GM21360 (cell line): Measurements from ENCODE around the gene DNAH7.
A peak's percentile ranks its signal among the peaks of the same experiment; 100 is the strongest.
"Not testable (repeated sequence)": the region's sequence is repeated elsewhere in the genome, so short reads cannot be mapped to it uniquely, and the experiment has no call there.

ENCODE experiments used
- ATAC-seq: cut with Tn5 transposase; IDR thresholded peaks from one replicate; pipeline ENCODE4 v1.9.1; 2021; ENCODE audit warnings: mild to moderate bottlenecking, moderate library complexity; ENCODE audit not compliant: unreplicated experiment

The DNAH7 gene

DNA sequence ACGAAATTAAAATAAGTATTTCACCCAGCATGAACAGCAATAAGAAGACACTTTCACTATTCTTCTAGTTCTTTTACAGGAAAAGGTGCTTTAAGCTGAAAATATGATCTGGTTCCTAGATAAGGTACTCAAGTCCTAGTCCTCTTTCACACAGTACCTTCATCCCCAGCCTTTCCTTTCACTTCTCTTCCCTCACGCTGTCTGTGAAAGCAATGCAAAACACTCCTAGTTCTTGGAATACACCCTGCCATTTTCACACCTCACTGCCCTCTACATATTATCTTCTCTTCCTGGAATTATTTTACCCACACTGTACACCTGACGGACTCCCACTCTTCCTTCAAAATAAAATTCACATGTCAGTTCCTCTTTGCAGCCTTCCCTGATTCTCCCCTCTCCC, 82.9 kb downstream of the DNAH7 start:
- ATAC-seq: no peak

DNA sequence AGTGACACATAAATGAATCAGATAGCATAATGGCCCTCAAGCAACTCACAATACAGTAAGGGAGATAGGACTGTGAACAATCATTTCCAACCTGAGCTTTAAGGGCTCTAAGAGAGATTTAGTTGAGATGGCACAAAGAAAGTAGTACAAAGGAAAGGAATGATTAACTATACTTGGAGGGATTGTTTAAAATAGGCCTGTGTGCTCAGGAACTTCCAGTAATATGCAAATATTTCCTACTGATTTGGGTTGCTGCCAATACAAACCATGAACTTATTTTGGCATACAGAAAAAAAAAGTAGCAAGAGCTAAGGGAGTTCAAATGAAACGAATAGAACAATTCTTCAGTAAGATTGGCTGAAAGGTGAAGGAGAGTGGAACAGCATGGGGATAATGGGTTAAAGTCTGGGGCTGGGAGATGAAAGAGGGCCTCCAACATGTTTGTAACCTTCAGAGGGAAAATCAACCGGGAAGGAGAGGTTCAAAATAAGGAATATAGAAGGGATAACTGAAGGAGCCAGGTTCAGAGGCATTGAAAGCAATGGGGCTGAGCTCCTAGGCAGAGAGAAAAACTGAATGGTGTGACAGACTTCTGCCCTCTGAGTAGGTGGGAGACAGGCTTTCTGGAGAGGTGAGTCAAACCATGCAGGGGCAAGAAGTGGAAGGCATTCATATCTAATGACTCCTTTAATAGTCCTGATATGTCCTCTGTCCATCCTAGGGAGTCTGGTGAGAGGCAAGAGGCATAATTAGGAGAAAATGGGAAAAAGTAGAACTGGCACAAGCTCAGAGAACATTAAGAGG, 83.5 kb downstream of the DNAH7 start:
- ATAC-seq: no peak

DNA sequence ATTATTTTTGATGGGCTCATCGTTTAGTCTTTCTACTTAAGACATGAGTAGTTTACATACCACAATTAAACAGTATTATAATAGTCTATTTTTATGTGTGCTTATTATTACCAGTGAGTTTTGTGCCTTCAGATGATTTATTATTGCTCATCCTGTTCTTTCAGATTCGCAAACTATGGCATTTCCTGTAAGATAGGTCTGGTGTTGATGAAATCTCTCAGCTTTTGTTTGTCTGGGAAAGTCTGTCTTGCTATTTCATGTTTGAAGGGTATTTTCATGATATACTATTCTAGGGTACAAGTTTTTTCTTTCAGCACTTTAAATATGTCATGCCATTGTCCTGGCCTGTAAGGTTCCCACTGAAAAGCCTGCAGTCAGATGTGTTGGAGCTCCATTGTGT, 101.3 kb downstream of the DNAH7 start:
- no peak for ATAC-seq

DNA sequence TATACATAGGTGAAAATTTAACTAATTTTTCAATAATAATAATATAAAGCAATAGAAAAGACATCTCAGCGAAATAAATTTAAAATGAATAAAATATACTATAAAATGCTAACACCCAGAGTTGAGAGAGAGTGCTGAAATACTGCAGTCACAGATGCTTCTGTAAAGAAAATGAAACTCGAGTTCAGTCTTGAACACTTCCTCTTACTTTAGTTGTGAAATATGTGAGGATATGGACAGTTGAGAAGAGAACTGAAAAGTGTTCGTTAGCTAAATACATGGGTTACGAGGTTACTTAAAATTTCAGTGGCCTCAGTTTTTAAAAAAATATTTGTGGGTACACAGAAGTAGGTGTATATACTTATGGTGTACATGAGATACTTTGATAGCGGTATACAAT, 106.8 kb downstream of the DNAH7 start:
- ATAC-seq: peak; percentile 99

- no peak for ATAC-seq
Measured at GRCh38 chr2:195959341-195959740, 109.3 kb downstream of the DNAH7 start.

- ATAC-seq: no peak
Measured at GRCh38 chr2:195956725-195957124, 111.9 kb downstream of the DNAH7 start.

GRCh38 chr2:195945056-195945455, 123.6 kb downstream of the DNAH7 start:
- no peak for ATAC-seq

DNA sequence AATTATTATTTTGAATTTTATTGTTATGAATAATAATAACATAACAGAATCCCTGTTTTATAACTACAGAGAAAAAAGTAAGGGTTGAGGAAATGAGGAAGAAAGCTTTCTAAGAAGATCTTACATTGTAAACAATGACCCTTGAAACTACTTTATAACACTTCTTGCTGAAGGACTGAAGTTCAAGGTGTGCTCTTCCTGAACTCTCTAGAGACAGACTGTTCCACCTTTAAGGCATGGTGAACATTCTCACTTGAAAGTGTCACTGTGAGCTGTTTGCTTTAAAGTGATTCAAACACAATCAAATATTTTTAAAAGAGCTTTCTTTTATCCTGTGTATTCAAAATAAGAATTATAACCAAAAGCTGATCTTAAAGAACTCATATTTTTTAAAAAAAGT, 131.5 kb downstream of the DNAH7 start:
- ATAC-seq: no peak

DNA sequence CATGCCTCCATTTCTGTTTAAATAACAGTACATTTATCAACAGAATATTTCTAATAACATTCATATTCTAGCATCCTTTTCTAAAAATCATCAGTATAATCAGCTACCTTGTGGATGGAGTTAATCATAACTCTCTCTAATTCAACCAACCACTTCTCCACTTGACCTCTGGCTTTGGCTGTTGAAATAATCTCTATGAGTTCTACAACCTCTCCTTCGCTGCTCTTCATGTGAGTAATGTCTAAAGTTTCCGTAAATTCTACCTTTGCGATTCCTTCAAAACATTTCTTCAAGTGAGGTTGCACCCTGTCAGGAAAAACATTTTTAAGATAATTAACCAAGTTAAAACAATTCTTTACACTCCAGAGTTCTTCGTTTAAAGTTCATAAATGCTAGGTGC, 134.2 kb downstream of the DNAH7 start:
- no peak for ATAC-seq

- ATAC-seq: no peak
Measured at GRCh38 chr2:195929531-195929930, 139.1 kb downstream of the DNAH7 start.

DNA sequence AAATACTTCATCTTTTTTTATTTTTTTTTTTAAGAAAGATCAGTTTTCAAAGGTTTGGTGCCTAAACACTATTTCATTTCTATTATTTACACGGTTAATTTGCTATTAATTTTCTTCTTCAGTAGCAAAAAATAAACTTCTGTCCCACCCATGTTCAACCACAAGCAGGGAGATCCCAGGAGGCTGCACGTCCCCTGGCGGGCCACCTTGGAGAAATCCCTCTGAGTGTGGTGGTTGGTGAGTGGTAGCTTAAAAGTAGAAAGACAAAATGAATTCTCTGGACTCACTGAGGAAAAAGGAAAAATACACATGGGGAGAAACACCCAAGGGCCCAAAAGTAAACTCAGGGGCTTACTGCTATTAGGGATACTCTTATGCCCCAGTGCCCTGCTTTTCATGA, 143.5 kb downstream of the DNAH7 start:
- no peak for ATAC-seq

DNA sequence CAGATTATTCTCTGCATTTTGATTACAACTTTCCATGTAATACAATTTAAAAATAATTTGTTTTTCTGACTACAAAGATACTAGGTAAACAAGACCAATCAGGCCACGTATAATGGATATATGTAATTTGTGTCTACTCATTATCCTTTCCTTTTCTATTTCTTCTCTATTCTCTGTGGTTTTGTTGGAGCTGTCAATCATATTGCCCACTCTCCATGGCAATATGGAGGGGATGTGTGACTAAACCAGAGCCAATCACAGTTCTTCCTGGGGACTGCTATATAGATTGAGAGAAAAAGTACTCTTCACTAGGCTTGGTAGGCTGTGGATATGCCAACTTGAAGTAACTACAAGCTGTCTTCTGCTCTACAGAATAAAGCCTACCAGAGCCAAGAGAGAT, 144.7 kb downstream of the DNAH7 start:
- no peak for ATAC-seq

- ATAC-seq: not testable (repeated sequence)
Measured at GRCh38 chr2:195917021-195917600, 151.5 kb downstream of the DNAH7 start.

- no peak for ATAC-seq
Measured at GRCh38 chr2:195912079-195912478, 156.6 kb downstream of the DNAH7 start.

GRCh38 chr2:195910570-195910969, 158.1 kb downstream of the DNAH7 start:
- no peak for ATAC-seq

- no peak for ATAC-seq
Measured at GRCh38 chr2:195909926-195910325, 158.7 kb downstream of the DNAH7 start.

GRCh38 chr2:195907474-195907873, 161.2 kb downstream of the DNAH7 start:
- ATAC-seq: no peak

DNA sequence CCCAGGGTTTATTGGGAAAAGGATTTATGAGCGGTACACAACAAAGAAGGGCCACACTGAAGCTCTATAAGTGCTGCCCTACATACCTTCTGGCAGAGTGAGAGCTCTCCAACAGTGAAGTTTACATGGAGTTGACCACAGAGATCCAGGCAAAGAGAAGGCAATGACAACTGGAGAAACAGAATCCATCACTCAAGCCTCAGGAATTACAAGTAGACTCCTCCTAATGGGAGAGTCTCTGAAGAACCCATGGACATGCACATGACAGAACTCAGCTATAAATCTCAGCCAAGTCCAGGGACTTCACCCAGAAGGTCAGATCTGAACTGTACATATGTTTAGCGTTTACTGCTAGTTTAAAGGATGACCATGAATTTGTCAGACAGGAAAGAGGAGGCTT, 164.7 kb downstream of the DNAH7 start:
- no peak for ATAC-seq

- no peak for ATAC-seq
Measured at GRCh38 chr2:195902857-195903256, 165.8 kb downstream of the DNAH7 start.

- ATAC-seq: no peak
Measured at GRCh38 chr2:195899226-195899625, 169.4 kb downstream of the DNAH7 start.

DNA sequence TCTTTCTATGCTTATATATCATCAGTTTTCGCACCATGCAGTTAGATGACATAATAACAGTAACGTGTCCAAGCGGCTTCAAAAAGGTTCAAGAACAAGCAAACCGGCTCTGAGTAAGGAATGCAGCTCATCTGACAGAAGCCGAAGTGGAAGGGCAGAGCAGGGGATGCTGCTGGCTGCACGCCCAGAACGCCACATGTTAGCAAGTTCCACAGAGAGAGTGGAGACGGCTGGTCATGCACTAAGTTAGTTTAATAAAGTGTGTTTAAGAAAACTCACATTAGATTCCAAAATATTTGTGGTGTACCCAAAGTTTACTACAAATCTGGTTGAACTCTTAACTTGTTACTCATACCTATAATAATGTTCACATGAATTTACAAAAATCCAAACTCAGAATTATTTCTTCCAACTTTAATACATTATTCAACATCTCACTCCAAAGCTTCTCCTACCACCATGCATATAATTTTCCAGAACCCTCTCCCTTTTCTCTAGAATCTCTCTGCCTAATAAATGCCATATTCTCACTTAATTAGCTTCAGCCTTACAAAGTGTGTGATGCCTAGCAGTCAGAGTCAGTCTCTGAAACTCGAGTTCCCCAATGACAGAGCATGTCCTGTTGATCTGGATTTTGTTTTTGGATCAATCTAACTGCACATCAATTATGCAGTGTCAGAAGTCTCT, 170.0 kb downstream of the DNAH7 start:
- no peak for ATAC-seq

DNA sequence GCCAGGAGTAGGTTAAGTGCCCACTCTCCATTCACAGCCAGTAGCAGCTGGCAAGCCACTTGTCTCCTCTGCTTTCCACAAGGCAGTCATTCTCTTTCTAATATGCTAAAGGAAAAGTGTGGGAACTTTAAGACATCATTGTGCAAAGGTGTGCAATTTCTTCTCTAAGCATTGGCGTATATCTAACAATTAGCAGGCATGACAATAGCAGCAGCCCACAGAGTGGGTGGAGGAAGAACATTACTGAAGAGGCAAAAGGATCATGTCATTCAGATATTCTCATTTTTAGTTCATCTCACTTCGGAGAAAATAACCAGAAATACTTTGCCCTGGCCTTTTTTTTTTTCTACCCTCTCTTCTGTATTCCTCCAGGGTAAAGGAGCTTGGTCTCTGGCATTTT, 177.6 kb downstream of the DNAH7 start:
- no peak for ATAC-seq
